Femur (tissue), 1 donor: ENCODE measurements around the gene HLA-DOA.

Source experiments
- DNase-seq: peaks from one replicate; pipeline ENCODE4 v3.0.0-alpha.2; 2017

HLA-DOA gene

GRCh38 chr6:33015798-33016197 is 6.4 kb upstream of the HLA-DOA start:
- DNase-seq, result no peak

GRCh38 chr6:33014841-33015634 is 5.6 kb upstream of the HLA-DOA start:
- peak; percentile 62 for DNase-seq

GRCh38 chr6:33013608-33014007 is 4.2 kb upstream of the HLA-DOA start:
- DNase-seq, result no peak

GRCh38 chr6:33010356-33010755 is 965 bp upstream of the HLA-DOA start:
- no peak for DNase-seq

- no peak for DNase-seq
These were observed 1.5 kb downstream of the HLA-DOA start for GRCh38 chr6:33007831-33008400.

- no peak for DNase-seq
These were observed 4.5 kb downstream of the HLA-DOA start for GRCh38 chr6:33004940-33005339.

- DNase-seq, result no peak
These were observed 7.7 kb downstream of the HLA-DOA start for GRCh38 chr6:33001685-33002084.

- no peak for DNase-seq
These were observed 9.3 kb downstream of the HLA-DOA start for GRCh38 chr6:33000055-33000454.

- DNase-seq, result no peak
These were observed 13.9 kb downstream of the HLA-DOA start for GRCh38 chr6:32995448-32995847.

- no peak for DNase-seq
These were observed 15.9 kb downstream of the HLA-DOA start for GRCh38 chr6:32993363-32993973.

GRCh38 chr6:32991972-32992371 is 17.4 kb downstream of the HLA-DOA start:
- DNase-seq, result no peak

- no peak for DNase-seq
These were observed 20.0 kb downstream of the HLA-DOA start for GRCh38 chr6:32989368-32989767.

- peak; percentile 91 for DNase-seq
These were observed 24.6 kb downstream of the HLA-DOA start for GRCh38 chr6:32984622-32985389.

- no peak for DNase-seq
These were observed 25.3 kb downstream of the HLA-DOA start for GRCh38 chr6:32983964-32984621.

GRCh38 chr6:32983493-32983848 is 25.9 kb downstream of the HLA-DOA start:
- no peak for DNase-seq

- DNase-seq, result no peak
These were observed 26.5 kb downstream of the HLA-DOA start for GRCh38 chr6:32982702-32983492.

GRCh38 chr6:32982084-32982701 is 27.2 kb downstream of the HLA-DOA start:
- DNase-seq, result no peak

GRCh38 chr6:32980488-32981038 is 28.8 kb downstream of the HLA-DOA start:
- no peak for DNase-seq

- no peak for DNase-seq
These were observed 29.5 kb downstream of the HLA-DOA start for GRCh38 chr6:32979720-32980487.

GRCh38 chr6:32977953-32978324 is 31.5 kb downstream of the HLA-DOA start:
- DNase-seq, result no peak
